Activated CD4-positive, alpha-beta memory T cell treated with anti-CD3 and anti-CD28 coated beads, Interleukin-2, amount 10 ng/mL, durations not matched to agents 7 days and 5 days (primary cell): Measurements from ENCODE around the gene C1QL3. TPM values are rescaled to one million over a fixed set of nuclear protein-coding genes. Genes with fewer than 3 reads are reported as not detected.
A peak's percentile ranks its signal among the peaks of the same experiment; 100 is the strongest.

Source experiments
- CTCF ChIA-PET: fragments of 350-600 bp; sonication (Branson Sonifier 250); formaldehyde crosslinking; loops from one replicate; lab custom pipeline; 2021; ENCODE audit warnings: antibody characterized with exemption, inconsistent platforms; lab: Charles Lee
- POLR2A ChIA-PET: fragments of 350-600 bp; sonication (Branson Sonifier 250); formaldehyde crosslinking; loops from one replicate; lab custom pipeline; 2021; ENCODE audit warnings: antibody characterized with exemption; lab: Charles Lee
- DNase-seq: peaks from one replicate; pipeline ENCODE4 v3.0.0-alpha.2; 2020
- H3K27ac Mint-ChIP-seq: one replicate; pipeline ENCODE4 v1.8.0; 2021; ENCODE audit warnings: mild to moderate bottlenecking, mixed read lengths
- H3K27me3 Mint-ChIP-seq: one replicate; pipeline ENCODE4 v1.8.0; 2021; ENCODE audit warnings: mixed read lengths
- H3K36me3 Mint-ChIP-seq: one replicate; pipeline ENCODE4 v1.8.0; 2021; ENCODE audit warnings: low read depth, mixed read lengths
- H3K4me1 Mint-ChIP-seq: one replicate; pipeline ENCODE4 v1.8.0; 2021; ENCODE audit warnings: mixed read lengths
- H3K4me3 Mint-ChIP-seq: one replicate; pipeline ENCODE4 v1.8.0; 2021; ENCODE audit warnings: mild to moderate bottlenecking, mixed read lengths
- H3K9me3 Mint-ChIP-seq: one replicate; pipeline ENCODE4 v1.8.0; 2021; ENCODE audit warnings: mixed read lengths
- total RNA-seq, 2 experiments: library from RNA; stranded (reverse); gene quantifications; one replicate each; pipeline ENCODE4 v1.2.3, GENCODE V29; 2021

Gene C1QL3
- total RNA-seq = under 1 TPM; 0.08 to 0.15 TPM

- Mint-ChIP-seq H3K4me1 (peaks cover 15% of the 10 kb centered on the region), H3K36me3 (no peaks in the 10 kb centered on the region), H3K4me3 (peak within 1 kb of the TSS; percentile 80), H3K27ac (no peak within 1 kb of the TSS), H3K27me3 (peaks cover 39% of the 10 kb centered on the region), H3K9me3 (no peaks in the 10 kb centered on the region)
- peak; percentile 52 for DNase-seq
- ChIA-PET CTCF (interaction anchor here (1.5 kb wide), 1 partner anchor 641 kb away, joined by 3 read pairs; no protein-coding TSS in a partner anchor), POLR2A (no interaction called here)
Measured at GRCh38 chr10:16521311-16522016, at the start of gene C1QL3. C1QL3 (minus strand) TSS chr10:16521879; CDS start chr10:16521065, 814 bp downstream.

- DNase-seq = no peak
- CTCF ChIA-PET = no interaction called here
- Mint-ChIP-seq H3K9me3 (no peaks in the 10 kb centered on the region), H3K4me1 (peaks cover 12% of the 10 kb centered on the region), H3K4me3 (peak overlapping the region; percentile 44), H3K27ac (peak overlapping the region; percentile 1), H3K27me3 (peaks cover 6% of the 10 kb centered on the region), H3K36me3 (no peaks in the 10 kb centered on the region)
- POLR2A ChIA-PET = no interaction called here
Measured at GRCh38 chr10:16570731-16571130, 49.1 kb upstream of the C1QL3 start.

GRCh38 chr10:16566202-16566805, 44.6 kb upstream of the C1QL3 start:
- POLR2A ChIA-PET = no interaction called here

GRCh38 chr10:16565604-16566003, 43.9 kb upstream of the C1QL3 start:
- CTCF ChIA-PET = no interaction called here
- Mint-ChIP-seq H3K36me3 (no peaks in the 10 kb centered on the region), H3K27me3 (no peaks in the 10 kb centered on the region), H3K9me3 (no peaks in the 10 kb centered on the region), H3K4me3 (no peak overlapping the region), H3K27ac (no peak overlapping the region), H3K4me1 (peaks cover 9% of the 10 kb centered on the region)
- no peak for DNase-seq
- POLR2A ChIA-PET = no interaction called here

More at GRCh38 chr10:16566202-16566805, 44.6 kb upstream of the C1QL3 start:
- no peaks in the 10 kb centered on the region for H3K27me3 Mint-ChIP-seq
- no peaks in the 10 kb centered on the region for H3K9me3 Mint-ChIP-seq
- no peak for DNase-seq
- peaks cover 14% of the 10 kb centered on the region for H3K4me1 Mint-ChIP-seq
- H3K4me3 Mint-ChIP-seq = no peak overlapping the region
- H3K27ac Mint-ChIP-seq = no peak overlapping the region
- no peaks in the 10 kb centered on the region for H3K36me3 Mint-ChIP-seq
- CTCF ChIA-PET = no interaction called here

- no peak for DNase-seq
- POLR2A ChIA-PET = no interaction called here
- H3K9me3 Mint-ChIP-seq = no peaks in the 10 kb centered on the region
- H3K4me1 Mint-ChIP-seq = peaks cover 5% of the 10 kb centered on the region
- CTCF ChIA-PET = no interaction called here
- peaks cover 14% of the 10 kb centered on the region for H3K27me3 Mint-ChIP-seq
- no peak overlapping the region for H3K4me3 Mint-ChIP-seq
- H3K36me3 Mint-ChIP-seq = no peaks in the 10 kb centered on the region
- H3K27ac Mint-ChIP-seq = no peak overlapping the region
Measured at GRCh38 chr10:16562891-16563290, 41.2 kb upstream of the C1QL3 start.

- CTCF ChIA-PET = interaction anchor here (0.5 kb wide), 1 partner anchor 139 kb away, joined by 6 read pairs; no protein-coding TSS in a partner anchor
- H3K9me3 Mint-ChIP-seq = no peaks in the 10 kb centered on the region
- POLR2A ChIA-PET = no interaction called here
- no peaks in the 10 kb centered on the region for H3K36me3 Mint-ChIP-seq
- peaks cover 36% of the 10 kb centered on the region for H3K27me3 Mint-ChIP-seq
- DNase-seq = no peak
- H3K4me3 Mint-ChIP-seq = no peak overlapping the region
- H3K4me1 Mint-ChIP-seq = no peaks in the 10 kb centered on the region
- no peak overlapping the region for H3K27ac Mint-ChIP-seq
Measured at GRCh38 chr10:16559236-16559773, 37.6 kb upstream of the C1QL3 start.

GRCh38 chr10:16547973-16548372, 26.3 kb upstream of the C1QL3 start:
- H3K4me3 Mint-ChIP-seq = no peak overlapping the region
- H3K36me3 Mint-ChIP-seq = no peaks in the 10 kb centered on the region
- peaks cover 1% of the 10 kb centered on the region for H3K4me1 Mint-ChIP-seq
- peaks cover 16% of the 10 kb centered on the region for H3K27me3 Mint-ChIP-seq
- H3K9me3 Mint-ChIP-seq = no peaks in the 10 kb centered on the region
- no peak overlapping the region for H3K27ac Mint-ChIP-seq
- ChIA-PET CTCF (no interaction called here), POLR2A (no interaction called here)
- no peak for DNase-seq

GRCh38 chr10:16545116-16545736, 23.5 kb upstream of the C1QL3 start:
- Mint-ChIP-seq H3K27ac (no peak overlapping the region), H3K36me3 (no peaks in the 10 kb centered on the region), H3K27me3 (peaks cover 17% of the 10 kb centered on the region), H3K4me1 (peaks cover 1% of the 10 kb centered on the region), H3K9me3 (no peaks in the 10 kb centered on the region), H3K4me3 (no peak overlapping the region)
- POLR2A ChIA-PET = no interaction called here
- DNase-seq = no peak
- CTCF ChIA-PET = interaction anchor here (0.6 to 2.5 kb wide), 5 partner anchors 18 to 642 kb away, joined by 3 to 11 read pairs (median 3); no protein-coding TSS in a partner anchor

GRCh38 chr10:16544591-16544990, 22.9 kb upstream of the C1QL3 start:
- Mint-ChIP-seq H3K36me3 (no peaks in the 10 kb centered on the region), H3K4me1 (peaks cover 1% of the 10 kb centered on the region)

GRCh38 chr10:16544099-16544498, 22.4 kb upstream of the C1QL3 start:
- Mint-ChIP-seq H3K9me3 (no peaks in the 10 kb centered on the region), H3K36me3 (no peaks in the 10 kb centered on the region), H3K4me3 (no peak overlapping the region), H3K27me3 (peaks cover 18% of the 10 kb centered on the region), H3K4me1 (peaks cover 1% of the 10 kb centered on the region), H3K27ac (no peak overlapping the region)
- ChIA-PET POLR2A (interaction anchor here (0.6 kb wide), 1 partner anchor 276 kb away, joined by 3 read pairs; no protein-coding TSS in a partner anchor), CTCF (interaction anchor here (0.7 to 2.5 kb wide), 4 partner anchors 17 to 641 kb away, joined by 3 to 11 read pairs (median 4); no protein-coding TSS in a partner anchor)
- no peak for DNase-seq

More at GRCh38 chr10:16544591-16544990, 22.9 kb upstream of the C1QL3 start:
- H3K9me3 Mint-ChIP-seq = no peaks in the 10 kb centered on the region
- POLR2A ChIA-PET = interaction anchor here (0.6 kb wide), 1 partner anchor 276 kb away, joined by 3 read pairs; no protein-coding TSS in a partner anchor
- peaks cover 17% of the 10 kb centered on the region for H3K27me3 Mint-ChIP-seq
- no peak overlapping the region for H3K27ac Mint-ChIP-seq
- CTCF ChIA-PET = interaction anchor here (0.6 to 2.5 kb wide), 6 partner anchors 18 to 642 kb away, joined by 3 to 11 read pairs (median 4); no protein-coding TSS in a partner anchor
- no peak overlapping the region for H3K4me3 Mint-ChIP-seq
- no peak for DNase-seq

- Mint-ChIP-seq H3K27ac (no peak overlapping the region), H3K4me1 (peaks cover 8% of the 10 kb centered on the region), H3K36me3 (no peaks in the 10 kb centered on the region), H3K4me3 (no peak overlapping the region), H3K9me3 (no peaks in the 10 kb centered on the region), H3K27me3 (peaks cover 5% of the 10 kb centered on the region)
- ChIA-PET POLR2A (interaction anchor here (0.8 kb wide), 1 partner anchor 530 kb away, joined by 3 read pairs; no protein-coding TSS in a partner anchor), CTCF (no interaction called here)
- no peak for DNase-seq
Measured at GRCh38 chr10:16536155-16536554, 14.5 kb upstream of the C1QL3 start.

GRCh38 chr10:16529853-16530252, 8.2 kb upstream of the C1QL3 start:
- Mint-ChIP-seq H3K4me3 (no peak overlapping the region), H3K27me3 (peaks cover 19% of the 10 kb centered on the region)
- POLR2A ChIA-PET = no interaction called here

More at GRCh38 chr10:16529853-16530252, 8.2 kb upstream of the C1QL3 start:
- Mint-ChIP-seq H3K27ac (no peak overlapping the region), H3K4me1 (peaks cover 10% of the 10 kb centered on the region), H3K9me3 (no peaks in the 10 kb centered on the region), H3K36me3 (no peaks in the 10 kb centered on the region)
- CTCF ChIA-PET = no interaction called here
- DNase-seq = no peak
